Gastrocnemius medialis (tissue), 4 donors: ENCODE data around the gene RHPN2. TPM values are rescaled to one million over a fixed set of nuclear protein-coding genes. Genes with fewer than 3 reads are reported as not detected.

Experiments used
- ATAC-seq, 2 donors: fragments of 150-250 bp; one replicate each; pipeline ENCODE4 v1.9.1; 2016
- DNase-seq, 2 donors: peaks; one replicate each; pipeline ENCODE4 v3.0.0-alpha.2; 2019
- H3K27ac ChIP-seq, 4 donors: fragments of 200-600 bp; sonication (generic); 1 replicate in 1 of 4; 2 replicates in 3 of 4; pipeline ENCODE4 v1.5.1; 2016 to 2018; ENCODE audit warnings: mild to moderate bottlenecking in 2 of 4, moderate library complexity in 1 of 4
- H3K27me3 ChIP-seq, 3 donors: fragments of 200-600 bp; sonication (generic) in 2 of 3; 1 replicate in 1 of 3; 2 replicates in 2 of 3; pipeline versions ENCODE4 v1.5.1 to v1.6.0; 2016 to 2019; ENCODE audit warnings: mild to moderate bottlenecking in 1 of 3, moderate library complexity in 1 of 3
- H3K36me3 ChIP-seq, 2 donors: fragments of 200-600 bp; sonication (generic) in 1 of 2; one replicate each; pipeline ENCODE4 v1.5.1; 2017 to 2018
- H3K4me1 ChIP-seq, 2 donors: fragments of 200-600 bp; sonication (generic) in 1 of 2; one replicate each; pipeline ENCODE4 v1.5.1; 2016 to 2017; ENCODE audit warnings: mild to moderate bottlenecking in 2 of 2
- H3K4me3 ChIP-seq, 4 donors: fragments of 200-600 bp; sonication (generic) in 3 of 4; 1 replicate in 1 of 4; 2 replicates in 3 of 4; pipeline ENCODE4 v1.5.1; 2016 to 2019; ENCODE audit warnings: mild to moderate bottlenecking in 2 of 4
- H3K9me3 ChIP-seq, 3 donors: fragments of 200-600 bp; sonication (generic) in 2 of 3; 1 replicate in 1 of 3; 2 replicates in 2 of 3; pipeline ENCODE4 v1.5.1; 2016 to 2019
- CTCF ChIP-seq, 5 experiments: fragments of 450-650 bp in 3 of 5; fragments of 200-600 bp in 2 of 5; sonication (generic) in 2 of 5; IDR thresholded peaks in 4 of 5; conservative IDR thresholded peaks in 1 of 5; 1 replicate in 4 of 5; 2 replicates in 1 of 5; pipeline ENCODE4 v1.5.1; 2016 to 2019; ENCODE audit warnings: antibody characterized with exemption in 5 of 5, mild to moderate bottlenecking in 3 of 5, moderate library complexity in 3 of 5
- POLR2A ChIP-seq, 2 donors: fragments of 450-650 bp; IDR thresholded peaks; one replicate each; pipeline ENCODE4 v1.6.1; 2017; ENCODE audit warnings: antibody characterized with exemption in 2 of 2, mild to moderate bottlenecking in 2 of 2, moderate library complexity in 2 of 2
- in situ Hi-C, 4 donors: fragments of 200-750 bp; cut with MboI; loops; one replicate each; pipeline versions ENCODE4 v1.15.0 to v1.8.0; 2017; ENCODE audit warnings: low sequenced_read_pairs in 4 of 4
- intact Hi-C: fragments of 100-400 bp; cut with DNase I; formaldehyde crosslinking; loops from one replicate; pipeline ENCODE4 v1.15.1; 2023; ENCODE audit warnings: low total_unique reads
- total RNA-seq, 4 donors: library from RNA; depleted of rRNA; stranded (reverse); fragments of >200 nt; gene quantifications; one replicate each; pipeline versions ENCODE4 v1.1.0 to v1.2.3, GENCODE V29; 2016

Gene RHPN2
- under 1 TPM in 3 of 4 donors, not detected in 1; 0.39 to 0.71 (median 0.70) TPM for total RNA-seq

GRCh38 chr19:33064792-33065550, at the start of gene RHPN2:
Gene RHPN2, minus strand, starts transcription at chr19:33064888. Its CDS starts 36 bp downstream, at chr19:33064852.
- TF ChIP-seq CTCF (IDR thresholded peaks at IDR 0.05 in 4 of 5, conservative IDR thresholded peaks at IDR 0.05 in 1 of 5) (no peak), POLR2A (IDR thresholded peaks at IDR 0.05) (no peak)
- no peak for ATAC-seq
- no peak for DNase-seq
- peaks cover 12 to 35% (median 30%) of the 10 kb centered on the region in 3 donors for H3K27me3 ChIP-seq
- no peaks in the 10 kb centered on the region for H3K36me3 ChIP-seq
- no peaks in the 10 kb centered on the region for H3K9me3 ChIP-seq
- peaks cover 0 to 5% of the 10 kb centered on the region in 2 donors for H3K4me1 ChIP-seq
- in situ Hi-C loops (no loop called here), intact Hi-C loops (no loop called here)
- H3K27ac ChIP-seq: no peak within 1 kb of the TSS
- peak within 1 kb of the TSS; percentile 43 to 55 (median 48) for H3K4me3 ChIP-seq

- no peak for TF ChIP-seq POLR2A (IDR thresholded peaks at IDR 0.05)
- no peak for TF ChIP-seq CTCF (IDR thresholded peaks at IDR 0.05 in 4 of 5, conservative IDR thresholded peaks at IDR 0.05 in 1 of 5)
- DNase-seq (no peak), ATAC-seq (no peak)
- intact Hi-C loops (no loop called here), in situ Hi-C loops (no loop called here)
- Histone ChIP-seq H3K4me3 (no peak overlapping the region), H3K27me3 (no peaks in the 10 kb centered on the region), H3K27ac (no peak overlapping the region), H3K4me1 (no peaks in the 10 kb centered on the region), H3K36me3 (peaks cover 4 to 89% of the 10 kb centered on the region in 2 donors), H3K9me3 (no peaks in the 10 kb centered on the region)
Measured at GRCh38 chr19:33114312-33114711, 49.6 kb upstream of the RHPN2 start.

GRCh38 chr19:33111587-33111986, 46.9 kb upstream of the RHPN2 start:
- no peak for ATAC-seq
- no peaks in the 10 kb centered on the region for H3K4me1 ChIP-seq
- no peaks in the 10 kb centered on the region for H3K9me3 ChIP-seq
- peaks cover 0 to 90% of the 10 kb centered on the region in 2 donors for H3K36me3 ChIP-seq
- H3K27me3 ChIP-seq: no peaks in the 10 kb centered on the region
- H3K4me3 ChIP-seq: no peak overlapping the region
- TF ChIP-seq CTCF (IDR thresholded peaks at IDR 0.05 in 4 of 5, conservative IDR thresholded peaks at IDR 0.05 in 1 of 5) (no peak), POLR2A (IDR thresholded peaks at IDR 0.05) (no peak)
- in situ Hi-C loops: no loop called here
- no peak for DNase-seq
- intact Hi-C loops: no loop called here
- no peak overlapping the region for H3K27ac ChIP-seq

GRCh38 chr19:33110137-33110910, 45.6 kb upstream of the RHPN2 start:
- no peak for ATAC-seq
- no peak for DNase-seq
- H3K27ac ChIP-seq: no peak overlapping the region
- TF ChIP-seq CTCF (IDR thresholded peaks at IDR 0.05 in 4 of 5, conservative IDR thresholded peaks at IDR 0.05 in 1 of 5): no peak
- no peak for TF ChIP-seq POLR2A (IDR thresholded peaks at IDR 0.05)
- H3K4me1 ChIP-seq: no peaks in the 10 kb centered on the region
- intact Hi-C loops (no loop called here), in situ Hi-C loops (no loop called here)
- H3K9me3 ChIP-seq: no peaks in the 10 kb centered on the region
- H3K36me3 ChIP-seq: peaks cover 0 to 88% of the 10 kb centered on the region in 2 donors
- H3K4me3 ChIP-seq: no peak overlapping the region
- H3K27me3 ChIP-seq: no peaks in the 10 kb centered on the region
